DOHH2 (cell line): ENCODE results near the gene PMS1.
"Not testable (repeated sequence)": the region's sequence is repeated elsewhere in the genome, so short reads cannot be mapped to it uniquely, and the experiment has no call there.

Source experiments
- H3F3A ChIP-seq: fragments of 200-600 bp; sonication (generic), shearing (Covaris generic); 2 replicates; pipeline ENCODE4 v1.6.0; 2016; ENCODE audit warnings: antibody characterized with exemption, mild to moderate bottlenecking; ENCODE audit not compliant: control insufficient read depth, insufficient read depth
- H3K27ac ChIP-seq: fragments of 200-600 bp; sonication (generic); 2 replicates; pipeline ENCODE4 v1.5.1; 2014; ENCODE audit warnings: low read depth, mild to moderate bottlenecking, low read length, moderate library complexity
- H3K27me3 ChIP-seq: fragments of 200-600 bp; sonication (generic); 2 replicates; pipeline ENCODE4 v1.6.1; 2014; ENCODE audit warnings: mild to moderate bottlenecking, low read length, mixed read lengths; ENCODE audit not compliant: control insufficient read depth
- H3K36me3 ChIP-seq: fragments of 200-600 bp; sonication (generic); 2 replicates; pipeline ENCODE4 v1.6.1; 2014; ENCODE audit warnings: mild to moderate bottlenecking, low read length, moderate library complexity, mixed read lengths; ENCODE audit not compliant: control insufficient read depth
- H3K4me1 ChIP-seq: fragments of 200-600 bp; sonication (generic); 2 replicates; pipeline ENCODE4 v1.6.1; 2014; ENCODE audit warnings: mild to moderate bottlenecking, low read length, mixed read lengths; ENCODE audit not compliant: control insufficient read depth
- H3K4me2 ChIP-seq: fragments of 200-600 bp; sonication (generic); 2 replicates; pipeline ENCODE4 v1.6.0; 2014; ENCODE audit warnings: mild to moderate bottlenecking, low read length, moderate library complexity
- H3K4me3 ChIP-seq: fragments of 200-600 bp; sonication (generic); 2 replicates; pipeline ENCODE4 v1.5.1; 2014; ENCODE audit warnings: mild to moderate bottlenecking, low read length, mixed read lengths
- H3K79me2 ChIP-seq: fragments of 200-600 bp; sonication (generic); 2 replicates; pipeline ENCODE4 v1.6.1; 2014; ENCODE audit warnings: mild to moderate bottlenecking, low read length, mixed read lengths; ENCODE audit not compliant: control insufficient read depth
- H3K9me2 ChIP-seq: fragments of 200-600 bp; sonication (generic); replicated peaks from 2 replicates; pipeline ENCODE4 v1.6.1; 2014; ENCODE audit warnings: mild to moderate bottlenecking, low read length, mixed read lengths; ENCODE audit not compliant: control insufficient read depth
- H3K9me3 ChIP-seq: fragments of 200-600 bp; sonication (generic); 2 replicates; pipeline ENCODE4 v1.6.1; 2014; ENCODE audit warnings: antibody characterized with exemption, low read length, mixed read lengths; ENCODE audit not compliant: control insufficient read depth, insufficient read depth
- H4K20me1 ChIP-seq: fragments of 200-600 bp; sonication (generic); 2 replicates; pipeline ENCODE4 v1.6.0; 2014; ENCODE audit warnings: low read depth, mild to moderate bottlenecking, antibody characterized with exemption, low read length, moderate library complexity; ENCODE audit not compliant: control insufficient read depth, insufficient read depth
- EZH2phosphoT487 ChIP-seq: fragments of 200-600 bp; sonication (generic); IDR thresholded peaks from 2 replicates; pipeline ENCODE4 v1.6.1; 2017; ENCODE audit warnings: borderline replicate concordance, mild to moderate bottlenecking, antibody characterized with exemption, low read length, moderate library complexity, mixed read lengths
- TF ChIP-seq, protein P1 (sequence below): fragments of 200-600 bp; sonication (generic); IDR thresholded peaks from one replicate; pipeline ENCODE4 v1.5.1; 2014; ENCODE audit warnings: antibody characterized with exemption, mild to moderate bottlenecking, low read depth, low read length; ENCODE audit not compliant: poor library complexity, severe bottlenecking

PMS1 gene

DNA sequence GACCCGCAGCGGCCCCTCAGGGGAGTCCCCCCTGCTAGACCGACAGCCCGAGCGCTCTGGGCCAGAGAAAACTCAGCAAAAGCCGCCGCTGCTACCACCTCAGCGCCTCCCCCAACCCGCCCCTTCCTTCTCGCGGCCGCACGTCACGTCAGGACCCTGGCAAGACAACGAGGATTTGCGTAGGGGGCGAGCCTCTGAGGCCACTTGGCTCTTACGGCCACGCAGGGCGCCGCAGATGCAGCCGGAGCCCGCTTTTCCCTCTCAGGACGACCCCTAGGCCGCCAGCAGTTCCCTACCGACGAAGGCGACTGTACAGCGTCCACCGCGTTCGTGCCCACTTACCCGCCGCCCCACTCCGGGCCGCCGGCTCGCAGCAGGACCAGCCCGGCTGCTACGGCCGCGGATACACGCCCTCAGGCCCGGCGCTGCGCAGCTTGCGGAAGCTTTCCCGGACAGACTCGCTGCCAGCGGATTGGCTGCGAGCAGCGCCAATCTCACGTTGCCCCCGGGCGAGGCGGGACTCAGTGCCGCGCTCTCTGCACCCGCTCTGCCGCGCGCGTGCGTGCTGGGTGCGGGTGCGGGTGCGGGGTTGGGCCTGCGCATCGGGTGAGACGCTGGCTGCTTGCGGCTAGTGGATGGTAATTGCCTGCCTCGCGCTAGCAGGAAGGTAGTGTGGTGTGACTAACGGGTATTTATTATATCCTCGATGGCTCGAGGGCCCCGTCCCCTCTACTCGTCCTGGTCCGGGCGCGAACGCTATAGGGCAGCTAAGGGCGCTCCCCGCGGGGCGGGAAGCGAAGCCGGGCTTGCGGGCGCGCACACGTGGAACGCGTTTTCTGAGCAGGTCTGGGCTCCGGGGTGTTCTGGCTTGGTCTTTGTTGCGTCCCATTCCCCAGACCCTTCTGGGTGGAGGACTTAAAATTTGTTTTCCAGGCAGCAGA is at the start of gene PMS1, which contains the start of gene ORMDL1:
PMS1 (plus strand) TSS at position 524 of the 941 bp plus-strand sequence. CDS start 7,360 bp downstream, outside the sequence.
ORMDL1 (minus strand) TSS at position 413 of the 941 bp plus-strand sequence. CDS start 1,744 bp downstream, outside the sequence.
- Histone ChIP-seq H3K4me3 (peak within 1 kb of the TSS; percentile 99), H3F3A (no peaks in the 10 kb centered on the region), H3K27ac (peak within 1 kb of the TSS; percentile 73), H3K9me2 (no peaks in the 10 kb centered on the region), H3K36me3 (peaks cover 83% of the 10 kb centered on the region), H4K20me1 (no peaks in the 10 kb centered on the region), H3K9me3 (no peaks in the 10 kb centered on the region), H3K4me1 (peaks cover 28% of the 10 kb centered on the region), H3K79me2 (peaks cover 96% of the 10 kb centered on the region), H3K27me3 (no peaks in the 10 kb centered on the region), H3K4me2 (peak within 1 kb of the TSS; percentile 97)
- TF ChIP-seq, protein P1, sequence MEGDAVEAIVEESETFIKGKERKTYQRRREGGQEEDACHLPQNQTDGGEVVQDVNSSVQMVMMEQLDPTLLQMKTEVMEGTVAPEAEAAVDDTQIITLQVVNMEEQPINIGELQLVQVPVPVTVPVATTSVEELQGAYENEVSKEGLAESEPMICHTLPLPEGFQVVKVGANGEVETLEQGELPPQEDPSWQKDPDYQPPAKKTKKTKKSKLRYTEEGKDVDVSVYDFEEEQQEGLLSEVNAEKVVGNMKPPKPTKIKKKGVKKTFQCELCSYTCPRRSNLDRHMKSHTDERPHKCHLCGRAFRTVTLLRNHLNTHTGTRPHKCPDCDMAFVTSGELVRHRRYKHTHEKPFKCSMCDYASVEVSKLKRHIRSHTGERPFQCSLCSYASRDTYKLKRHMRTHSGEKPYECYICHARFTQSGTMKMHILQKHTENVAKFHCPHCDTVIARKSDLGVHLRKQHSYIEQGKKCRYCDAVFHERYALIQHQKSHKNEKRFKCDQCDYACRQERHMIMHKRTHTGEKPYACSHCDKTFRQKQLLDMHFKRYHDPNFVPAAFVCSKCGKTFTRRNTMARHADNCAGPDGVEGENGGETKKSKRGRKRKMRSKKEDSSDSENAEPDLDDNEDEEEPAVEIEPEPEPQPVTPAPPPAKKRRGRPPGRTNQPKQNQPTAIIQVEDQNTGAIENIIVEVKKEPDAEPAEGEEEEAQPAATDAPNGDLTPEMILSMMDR = no peak
- no peak for TF ChIP-seq EZH2phosphoT487

DNA sequence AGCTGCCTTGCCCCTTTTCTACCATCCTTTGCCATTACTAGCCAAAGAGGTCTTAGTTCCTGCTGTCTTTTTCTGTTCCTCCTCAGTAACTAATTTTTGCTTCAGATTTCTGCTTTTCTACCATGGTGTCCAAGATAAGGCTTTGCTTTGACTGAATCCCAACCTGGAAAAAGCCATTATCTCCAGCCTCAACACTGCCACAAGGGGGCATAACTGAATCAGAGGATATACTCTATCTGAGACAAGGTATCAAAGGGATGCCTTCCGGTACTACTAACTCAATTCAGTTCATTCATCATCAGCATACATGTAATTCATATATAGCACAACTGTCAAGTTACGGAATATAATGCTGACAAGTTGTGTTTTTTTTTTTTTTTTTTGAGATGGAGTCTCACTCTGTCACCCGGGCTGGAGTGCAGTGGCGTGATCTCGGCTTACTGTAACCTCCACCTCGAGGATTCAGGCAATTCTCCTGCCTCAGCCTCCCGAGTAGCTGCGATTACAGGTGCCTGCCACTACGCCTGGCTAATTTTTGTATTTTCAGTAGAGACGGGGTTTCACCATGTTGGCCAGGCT is 33.1 kb upstream of the PMS1 start:
- H3K9me3 ChIP-seq = no peaks in the 10 kb centered on the region

DNA sequence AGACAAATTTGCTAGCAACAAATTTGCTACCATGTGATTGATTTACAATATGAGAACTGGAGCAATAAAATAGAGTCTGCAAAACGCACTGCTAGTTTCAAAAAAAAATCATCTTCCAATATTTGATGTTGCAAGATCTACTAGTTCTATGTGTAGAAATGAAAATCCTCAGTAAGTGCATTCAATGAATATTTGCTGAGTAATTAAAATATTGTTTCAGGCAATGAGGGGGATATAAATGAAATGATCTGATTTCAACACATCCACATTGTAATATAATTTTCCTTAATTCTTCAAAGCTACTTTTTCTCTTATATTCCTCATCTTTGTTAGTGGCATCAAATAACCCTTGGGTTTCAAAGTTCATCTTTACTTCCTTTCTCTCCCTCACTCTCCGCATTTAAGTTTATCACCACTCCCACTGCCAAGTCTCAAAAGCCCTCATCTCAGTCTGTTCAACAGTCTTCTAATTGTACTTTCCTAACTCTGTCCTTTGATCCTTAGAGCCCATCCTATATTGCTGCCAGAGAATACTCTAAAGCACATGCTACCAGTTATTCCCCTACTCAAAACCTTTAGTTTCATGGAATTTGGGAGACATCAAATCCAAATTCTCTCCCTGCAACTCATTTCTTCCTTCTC is 27.8 kb upstream of the PMS1 start:
- H3K79me2 ChIP-seq = no peaks in the 10 kb centered on the region
- H3K27me3 ChIP-seq = no peaks in the 10 kb centered on the region
- peaks cover 8% of the 10 kb centered on the region for H3K36me3 ChIP-seq
- no peak overlapping the region for H3K27ac ChIP-seq
- no peaks in the 10 kb centered on the region for H3K9me3 ChIP-seq
- no peaks in the 10 kb centered on the region for H4K20me1 ChIP-seq
- TF ChIP-seq EZH2phosphoT487 = no peak
- TF ChIP-seq, protein P1 = no peak
- no peaks in the 10 kb centered on the region for H3K9me2 ChIP-seq
- peaks cover 1% of the 10 kb centered on the region; the same call in 1 of the 2 replicates for H3F3A ChIP-seq
- H3K4me3 ChIP-seq = no peak overlapping the region
- H3K4me1 ChIP-seq = peaks cover 5% of the 10 kb centered on the region
- H3K4me2 ChIP-seq = no peak overlapping the region

More for the DNA sequence above, 33.1 kb upstream of the PMS1 start:
- H3K79me2 ChIP-seq = no peaks in the 10 kb centered on the region
- H4K20me1 ChIP-seq = no peaks in the 10 kb centered on the region
- no peak overlapping the region for H3K4me3 ChIP-seq
- H3K4me2 ChIP-seq = no peak overlapping the region
- no peaks in the 10 kb centered on the region for H3F3A ChIP-seq
- no peak overlapping the region for H3K27ac ChIP-seq
- TF ChIP-seq, protein P1 = peak; percentile 79
- no peak for TF ChIP-seq EZH2phosphoT487
- H3K9me2 ChIP-seq = no peaks in the 10 kb centered on the region
- no peaks in the 10 kb centered on the region for H3K27me3 ChIP-seq
- H3K36me3 ChIP-seq = peaks cover 8% of the 10 kb centered on the region
- H3K4me1 ChIP-seq = no peaks in the 10 kb centered on the region

DNA sequence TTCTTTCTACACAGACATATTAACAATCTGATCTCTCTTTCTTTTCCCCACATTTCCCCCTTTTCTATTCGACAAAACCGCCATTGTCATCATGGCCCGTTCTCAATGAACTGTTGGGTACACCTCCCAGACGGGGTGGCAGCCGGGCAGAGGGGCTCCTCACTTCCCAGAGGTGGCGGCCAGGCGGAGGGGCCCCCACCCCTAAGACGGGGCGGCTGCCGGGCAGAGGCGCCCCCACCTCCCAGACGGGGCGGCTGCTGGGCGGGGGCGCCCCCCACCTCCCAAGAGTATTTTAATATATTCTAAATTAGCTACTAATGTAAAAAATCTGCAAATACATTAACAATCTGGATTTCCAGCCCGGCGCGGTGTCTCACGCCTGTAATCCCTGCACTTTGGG is 24.1 kb upstream of the PMS1 start:
- not testable (repeated sequence) for H4K20me1 ChIP-seq, H3K9me2 ChIP-seq

More for the DNA sequence above, 24.1 kb upstream of the PMS1 start:
- not testable (repeated sequence) for H3K27me3 ChIP-seq, H3K4me3 ChIP-seq, H3K9me3 ChIP-seq, H3K36me3 ChIP-seq, H3K4me2 ChIP-seq, H3K27ac ChIP-seq
- peaks cover 18% of the 10 kb centered on the region for H3F3A ChIP-seq
- peaks cover 17% of the 10 kb centered on the region for H3K4me1 ChIP-seq
- peaks cover 14% of the 10 kb centered on the region for H3K79me2 ChIP-seq
